Natural killer cell (primary cell): ENCODE measurements around the gene PDE4B. TPM values are rescaled to one million over a fixed set of nuclear protein-coding genes. Genes with fewer than 3 reads are reported as not detected.

Experiments used
- ATAC-seq, 3 donors: fragments of 150-1000 bp in 2 of 3; fragments of 200-7000 bp in 1 of 3; cut with Tn5 transposase; 1 replicate in 1 of 3; 2 replicates in 2 of 3; pipeline ENCODE4 v1.10.0; 2021; ENCODE audit warnings: mild to moderate bottlenecking in 2 of 3, moderate library complexity in 2 of 3
- DNase-seq, 2 donors: peaks; one replicate each; pipeline versions ENCODE4 v3.0.0 to v3.0.0-alpha.2; 2013 to 2021; ENCODE audit warnings: mixed read lengths in 1 of 2
- H3K27ac ChIP-seq: one replicate; pipeline ENCODE4 v1.5.1; 2013; ENCODE audit warnings: mild to moderate bottlenecking, low read length
- H3K27me3 ChIP-seq: one replicate; pipeline ENCODE4 v1.6.1; 2013; ENCODE audit warnings: low read length; ENCODE audit not compliant: control insufficient read depth, insufficient read depth
- H3K36me3 ChIP-seq: one replicate; pipeline ENCODE4 v1.6.1; 2013; ENCODE audit warnings: low read length; ENCODE audit not compliant: control insufficient read depth, insufficient read depth
- H3K4me1 ChIP-seq: one replicate; pipeline ENCODE4 v1.6.1; 2013; ENCODE audit warnings: low read length; ENCODE audit not compliant: control insufficient read depth, insufficient read depth
- H3K4me3 ChIP-seq: one replicate; pipeline ENCODE4 v1.5.1; 2013; ENCODE audit warnings: low read length
- H3K9me3 ChIP-seq: one replicate; pipeline ENCODE4 v1.6.1; 2013; ENCODE audit warnings: low read length; ENCODE audit not compliant: control insufficient read depth, insufficient read depth
- H3K27ac Mint-ChIP-seq, 2 donors: one replicate each; pipeline ENCODE4 v1.8.0; 2022; ENCODE audit warnings: mild to moderate bottlenecking in 2 of 2, mixed read lengths in 2 of 2, moderate library complexity in 1 of 2
- H3K27me3 Mint-ChIP-seq, 2 donors: one replicate each; pipeline ENCODE4 v1.8.0; 2022; ENCODE audit warnings: low read depth in 2 of 2, mixed read lengths in 2 of 2
- H3K36me3 Mint-ChIP-seq: one replicate; pipeline ENCODE4 v1.8.0; 2022; ENCODE audit warnings: mixed read lengths
- H3K4me1 Mint-ChIP-seq, 2 donors: one replicate each; pipeline ENCODE4 v1.8.0; 2022; ENCODE audit warnings: mixed read lengths in 2 of 2
- H3K4me3 Mint-ChIP-seq: one replicate; pipeline ENCODE4 v1.8.0; 2022; ENCODE audit warnings: mild to moderate bottlenecking, moderate library complexity, mixed read lengths
- H3K9me3 Mint-ChIP-seq, 2 donors: one replicate each; pipeline ENCODE4 v1.8.0; 2022; ENCODE audit warnings: mixed read lengths in 2 of 2
- CTCF ChIP-seq: fragments of 200-600 bp; IDR thresholded peaks from one replicate; pipeline ENCODE4 v1.8.0; 2022; ENCODE audit warnings: antibody characterized with exemption
- WGBS: methylation state at CpG from one replicate; pipeline ENCODE4 v1.1.7; 2013; ENCODE audit warnings: missing lambda C conversion rate; ENCODE audit not compliant: insufficient coverage; 5-methylcytosine and 5-hydroxymethylcytosine counted together
- intact Hi-C: fragments of 100-400 bp; cut with micrococcal nuclease; formaldehyde crosslinking; loops from one replicate; pipeline ENCODE4 v1.14.2; 2022
- total RNA-seq, 4 donors: library from RNA; stranded (reverse); fragments of 120-200 nt in 1 of 4; gene quantifications; one replicate each; pipeline versions ENCODE4 v1.2.3 to v1.2.4, GENCODE V29; 2013 to 2022

The PDE4B gene
- total RNA-seq, 3 donors from 2014 or later (not counting 1 experiment from before 2014, with no cell fraction given) = 18.0 to 42.4 (median 25.5) TPM

GRCh38 chr1:65939636-65940035 is 146.9 kb downstream of the PDE4B start:
- no peaks in the 10 kb centered on the region for H3K36me3 Mint-ChIP-seq
- intact Hi-C loops = no loop called here
- Histone ChIP-seq H3K4me1 (no peaks in the 10 kb centered on the region), H3K4me3 (no peak overlapping the region), H3K36me3 (no peaks in the 10 kb centered on the region), H3K9me3 (no peaks in the 10 kb centered on the region), H3K27me3 (no peaks in the 10 kb centered on the region), H3K27ac (no peak overlapping the region)
- H3K4me1 Mint-ChIP-seq = no peaks in the 10 kb centered on the region
- peaks cover 0 to 2% of the 10 kb centered on the region in 2 donors for H3K27me3 Mint-ChIP-seq
- 83% methylated on average over 1 of the region's 2 CpGs for WGBS
- H3K27ac Mint-ChIP-seq = no peak overlapping the region
- no peak for TF ChIP-seq CTCF
- no peak overlapping the region for H3K4me3 Mint-ChIP-seq
- no peak for DNase-seq
- no peaks in the 10 kb centered on the region for H3K9me3 Mint-ChIP-seq
- no peak for ATAC-seq

- DNase-seq (no peak), ATAC-seq (no peak)
- no peaks in the 10 kb centered on the region for H3K27me3 ChIP-seq
- 85% methylated on average over 4 of the region's 4 CpGs for WGBS
- no peaks in the 10 kb centered on the region for H3K36me3 Mint-ChIP-seq
- H3K4me3 ChIP-seq = no peak overlapping the region
- no peaks in the 10 kb centered on the region for H3K36me3 ChIP-seq
- intact Hi-C loops = no loop called here
- no peaks in the 10 kb centered on the region for H3K9me3 ChIP-seq
- H3K4me1 ChIP-seq = no peaks in the 10 kb centered on the region
- H3K9me3 Mint-ChIP-seq = no peaks in the 10 kb centered on the region
- H3K27ac Mint-ChIP-seq = no peak overlapping the region
- peaks cover 0 to 2% of the 10 kb centered on the region in 2 donors for H3K27me3 Mint-ChIP-seq
- no peak overlapping the region for H3K27ac ChIP-seq
- H3K4me3 Mint-ChIP-seq = no peak overlapping the region
- no peaks in the 10 kb centered on the region for H3K4me1 Mint-ChIP-seq
- no peak for TF ChIP-seq CTCF
Measured at GRCh38 chr1:65940126-65940525, 147.4 kb downstream of the PDE4B start.

GRCh38 chr1:65942476-65942875 is 149.8 kb downstream of the PDE4B start:
- Mint-ChIP-seq H3K27ac (no peak overlapping the region), H3K36me3 (no peaks in the 10 kb centered on the region), H3K9me3 (no peaks in the 10 kb centered on the region), H3K4me3 (no peak overlapping the region), H3K4me1 (no peaks in the 10 kb centered on the region), H3K27me3 (peaks cover 0 to 2% of the 10 kb centered on the region in 2 donors)
- Histone ChIP-seq H3K4me1 (no peaks in the 10 kb centered on the region), H3K9me3 (no peaks in the 10 kb centered on the region), H3K27me3 (no peaks in the 10 kb centered on the region), H3K4me3 (no peak overlapping the region), H3K27ac (no peak overlapping the region), H3K36me3 (no peaks in the 10 kb centered on the region)
- intact Hi-C loops = no loop called here
- ATAC-seq = no peak
- DNase-seq = no peak
- no peak for TF ChIP-seq CTCF
- WGBS = no CpG with 5 or more reads among the region's 1 CpG

- 57% methylated on average over 1 of the region's 1 CpG for WGBS
- Histone ChIP-seq H3K36me3 (no peaks in the 10 kb centered on the region), H3K9me3 (no peaks in the 10 kb centered on the region), H3K4me3 (no peak overlapping the region), H3K27me3 (no peaks in the 10 kb centered on the region), H3K4me1 (no peaks in the 10 kb centered on the region), H3K27ac (no peak overlapping the region)
- Mint-ChIP-seq H3K4me1 (no peaks in the 10 kb centered on the region), H3K36me3 (no peaks in the 10 kb centered on the region), H3K27ac (no peak overlapping the region), H3K9me3 (no peaks in the 10 kb centered on the region), H3K27me3 (peaks cover 0 to 2% of the 10 kb centered on the region in 2 donors), H3K4me3 (no peak overlapping the region)
- intact Hi-C loops = no loop called here
- TF ChIP-seq CTCF = no peak
- ATAC-seq = no peak
- no peak for DNase-seq
Measured at GRCh38 chr1:65946376-65946775, 153.7 kb downstream of the PDE4B start.
